Measurements from ENCODE around the gene CABP4.

Gene CABP4

DNA sequence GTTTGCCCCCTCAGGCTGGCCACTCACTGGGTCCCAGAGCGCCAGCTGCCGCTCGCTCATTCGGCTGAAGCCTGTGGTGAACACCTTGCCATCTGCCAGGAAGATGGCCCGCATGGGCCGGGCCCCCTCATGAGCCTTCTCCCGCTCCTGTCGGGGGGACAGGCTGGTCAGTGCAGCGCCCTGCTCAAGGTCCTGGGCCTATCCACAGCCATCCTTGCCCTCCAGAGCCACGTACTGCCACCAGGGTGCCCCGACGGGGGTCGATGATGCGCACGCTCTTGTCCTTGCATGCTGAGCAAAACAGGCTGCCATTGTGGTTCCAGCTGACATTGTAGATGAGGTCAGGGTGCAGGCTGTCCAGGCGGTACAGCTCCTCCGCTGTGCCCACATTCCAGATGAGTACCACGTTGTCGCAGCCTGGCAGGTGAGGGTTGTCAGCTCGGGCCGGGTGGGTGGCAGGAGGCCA, 14.0 kb upstream of the CABP4 start:
- no peak for TF ChIP-seq EZH2 (IDR thresholded peaks at IDR 0.05; ENCODE audit: borderline replicate concordance, low read length)
- TF ChIP-seq, protein P1, sequence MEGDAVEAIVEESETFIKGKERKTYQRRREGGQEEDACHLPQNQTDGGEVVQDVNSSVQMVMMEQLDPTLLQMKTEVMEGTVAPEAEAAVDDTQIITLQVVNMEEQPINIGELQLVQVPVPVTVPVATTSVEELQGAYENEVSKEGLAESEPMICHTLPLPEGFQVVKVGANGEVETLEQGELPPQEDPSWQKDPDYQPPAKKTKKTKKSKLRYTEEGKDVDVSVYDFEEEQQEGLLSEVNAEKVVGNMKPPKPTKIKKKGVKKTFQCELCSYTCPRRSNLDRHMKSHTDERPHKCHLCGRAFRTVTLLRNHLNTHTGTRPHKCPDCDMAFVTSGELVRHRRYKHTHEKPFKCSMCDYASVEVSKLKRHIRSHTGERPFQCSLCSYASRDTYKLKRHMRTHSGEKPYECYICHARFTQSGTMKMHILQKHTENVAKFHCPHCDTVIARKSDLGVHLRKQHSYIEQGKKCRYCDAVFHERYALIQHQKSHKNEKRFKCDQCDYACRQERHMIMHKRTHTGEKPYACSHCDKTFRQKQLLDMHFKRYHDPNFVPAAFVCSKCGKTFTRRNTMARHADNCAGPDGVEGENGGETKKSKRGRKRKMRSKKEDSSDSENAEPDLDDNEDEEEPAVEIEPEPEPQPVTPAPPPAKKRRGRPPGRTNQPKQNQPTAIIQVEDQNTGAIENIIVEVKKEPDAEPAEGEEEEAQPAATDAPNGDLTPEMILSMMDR (IDR thresholded peaks at IDR 0.05; ENCODE audit: low read length): no peak
- H3K27ac ChIP-seq (ENCODE audit: low read depth, low read length, poor library complexity, severe bottlenecking): peak overlapping the region; percentile 97
- peak overlapping the region; percentile 89 for H3K4me2 ChIP-seq (ENCODE audit: low read length)
- H2AFZ ChIP-seq (ENCODE audit: low read length): no peak overlapping the region
- peaks cover 94% of the 10 kb centered on the region for H3K4me1 ChIP-seq (ENCODE audit: insufficient read depth, low read length, severe bottlenecking)
- H3K9me3 ChIP-seq (ENCODE audit: low read length): no peaks in the 10 kb centered on the region
- H3K27me3 ChIP-seq (ENCODE audit: insufficient read depth, low read length): no peaks in the 10 kb centered on the region
- no peaks in the 10 kb centered on the region for H3K79me2 ChIP-seq (ENCODE audit: insufficient read depth, low read length)
- H3F3A ChIP-seq (ENCODE audit: insufficient read depth, low read length): peaks cover 9% of the 10 kb centered on the region; the same call in 1 of the 2 replicates
- no peak overlapping the region for H3K4me3 ChIP-seq (ENCODE audit: low read depth, low read length, poor library complexity, severe bottlenecking)
- H3K36me3 ChIP-seq (ENCODE audit: insufficient read depth, low read length): peaks cover 4% of the 10 kb centered on the region
- H4K20me1 ChIP-seq (ENCODE audit: insufficient read depth, low read length): no peaks in the 10 kb centered on the region
- no peaks in the 10 kb centered on the region for H3K9me2 ChIP-seq (ENCODE audit: low read depth, low read length)
- no peak overlapping the region; the same call in 1 of the 2 replicates for H3K9ac ChIP-seq (ENCODE audit: low read length)

DNA sequence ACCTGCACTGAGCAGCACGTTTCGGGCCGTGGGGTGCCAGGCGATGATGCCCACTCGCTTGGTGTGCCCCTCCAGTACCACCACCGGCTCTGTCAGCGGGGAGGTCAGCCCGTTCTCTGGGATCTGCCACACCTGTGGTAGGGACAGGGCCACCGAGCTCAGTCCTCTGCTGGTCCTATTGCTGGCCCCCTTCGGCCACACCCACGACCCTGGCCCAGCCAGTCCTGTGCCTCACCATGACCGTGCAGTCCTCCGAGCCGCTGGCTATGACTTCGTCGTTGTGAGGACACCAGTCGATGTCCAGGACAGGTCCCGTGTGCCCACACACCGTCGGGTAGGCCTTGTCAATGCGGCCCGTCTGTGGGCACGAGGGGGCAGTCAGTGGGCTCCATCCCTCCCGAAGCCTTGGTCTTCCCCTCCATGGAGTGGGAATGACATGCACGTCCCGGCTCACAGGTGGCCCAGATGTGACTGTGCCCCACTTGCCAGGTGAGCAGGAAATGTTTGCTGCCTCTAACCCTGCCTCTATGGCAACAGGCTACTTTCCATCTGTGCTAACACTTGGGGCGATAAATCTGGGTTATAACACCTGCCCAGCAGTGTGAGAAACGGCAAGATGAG, 13.3 kb upstream of the CABP4 start:
- H3K27ac ChIP-seq (ENCODE audit: low read depth, low read length, poor library complexity, severe bottlenecking): peak overlapping the region; percentile 97
- peaks cover 9% of the 10 kb centered on the region; the same call in 1 of the 2 replicates for H3F3A ChIP-seq (ENCODE audit: insufficient read depth, low read length)
- H3K79me2 ChIP-seq (ENCODE audit: insufficient read depth, low read length): no peaks in the 10 kb centered on the region
- peak overlapping the region; percentile 61 for H3K4me3 ChIP-seq (ENCODE audit: low read depth, low read length, poor library complexity, severe bottlenecking)
- peaks cover 94% of the 10 kb centered on the region for H3K4me1 ChIP-seq (ENCODE audit: insufficient read depth, low read length, severe bottlenecking)
- peak overlapping the region; percentile 89; the same call in 1 of the 2 replicates for H3K4me2 ChIP-seq (ENCODE audit: low read length)
- H3K36me3 ChIP-seq (ENCODE audit: insufficient read depth, low read length): peaks cover 3% of the 10 kb centered on the region; the same call in 1 of the 2 replicates
- no peaks in the 10 kb centered on the region for H3K27me3 ChIP-seq (ENCODE audit: insufficient read depth, low read length)
- no peaks in the 10 kb centered on the region for H3K9me2 ChIP-seq (ENCODE audit: low read depth, low read length)
- no peak overlapping the region for H2AFZ ChIP-seq (ENCODE audit: low read length)
- TF ChIP-seq EZH2 (IDR thresholded peaks at IDR 0.05; ENCODE audit: borderline replicate concordance, low read length): no peak
- TF ChIP-seq, protein P1 (IDR thresholded peaks at IDR 0.05; ENCODE audit: low read length): no peak
- H4K20me1 ChIP-seq (ENCODE audit: insufficient read depth, low read length): no peaks in the 10 kb centered on the region
- H3K9me3 ChIP-seq (ENCODE audit: low read length): no peaks in the 10 kb centered on the region
- no peak overlapping the region; the same call in 1 of the 2 replicates for H3K9ac ChIP-seq (ENCODE audit: low read length)

DNA sequence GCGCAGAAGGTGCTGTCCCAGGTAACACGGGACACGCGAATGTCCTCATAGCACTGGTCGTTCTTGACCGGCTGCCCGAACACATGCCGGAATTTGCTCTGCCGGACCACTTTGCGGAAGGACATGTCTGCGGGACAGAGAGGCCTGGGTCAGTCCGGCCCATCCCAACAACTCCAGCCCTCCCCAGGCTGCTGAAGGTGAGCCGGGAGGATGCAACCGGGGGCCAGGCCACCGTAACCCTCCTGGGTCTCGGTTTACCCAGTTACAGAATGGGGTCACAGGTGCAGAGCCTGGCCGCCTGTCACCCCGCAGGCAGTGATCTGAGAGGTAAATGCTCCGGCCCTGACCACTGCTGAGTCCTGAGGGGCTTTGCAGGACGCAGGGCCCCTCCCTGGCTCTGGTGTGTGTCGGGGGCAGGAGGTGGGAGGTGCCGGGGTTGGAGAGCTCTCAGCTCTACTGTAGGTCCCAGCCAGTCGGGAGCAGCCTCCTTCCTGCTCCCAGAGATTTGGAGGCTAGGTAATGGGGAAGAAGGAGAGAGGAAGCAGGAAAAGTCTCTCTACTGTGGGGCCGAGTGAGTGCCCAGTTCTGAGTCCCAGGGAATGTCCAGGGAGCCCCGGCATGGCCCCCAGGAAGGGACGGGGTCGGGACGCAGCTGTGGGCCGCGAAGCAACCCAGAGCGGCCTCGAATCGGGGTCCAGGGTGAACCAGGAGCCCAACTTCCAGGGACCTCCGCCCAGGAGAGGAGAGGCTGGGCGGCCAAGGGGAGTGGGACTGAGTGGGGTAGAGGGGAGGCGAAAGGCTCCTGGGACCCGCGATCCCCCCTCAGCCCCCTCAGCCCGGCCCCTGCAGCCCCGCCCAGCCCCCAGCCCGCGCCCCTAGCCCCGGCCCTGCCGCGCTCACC, 12.4 kb upstream of the CABP4 start:
- Histone ChIP-seq H3K4me2 (ENCODE audit: low read length) (peak overlapping the region; percentile 89), H3K36me3 (ENCODE audit: insufficient read depth, low read length) (no peaks in the 10 kb centered on the region), H3K9me3 (ENCODE audit: low read length) (no peaks in the 10 kb centered on the region), H3K9ac (ENCODE audit: low read length) (peak overlapping the region; percentile 72), H4K20me1 (ENCODE audit: insufficient read depth, low read length) (no peaks in the 10 kb centered on the region), H3K4me1 (ENCODE audit: insufficient read depth, low read length, severe bottlenecking) (peaks cover 96% of the 10 kb centered on the region), H3K79me2 (ENCODE audit: insufficient read depth, low read length) (no peaks in the 10 kb centered on the region), H3K27ac (ENCODE audit: low read depth, low read length, poor library complexity, severe bottlenecking) (peak overlapping the region; percentile 97), H3K27me3 (ENCODE audit: insufficient read depth, low read length) (no peaks in the 10 kb centered on the region), H3K4me3 (ENCODE audit: low read depth, low read length, poor library complexity, severe bottlenecking) (peak overlapping the region; percentile 61), H2AFZ (ENCODE audit: low read length) (no peak overlapping the region), H3K9me2 (ENCODE audit: low read depth, low read length) (no peaks in the 10 kb centered on the region), H3F3A (ENCODE audit: insufficient read depth, low read length) (peaks cover 9% of the 10 kb centered on the region; the same call in 1 of the 2 replicates)
- no peak for TF ChIP-seq EZH2 (IDR thresholded peaks at IDR 0.05; ENCODE audit: borderline replicate concordance, low read length)
- TF ChIP-seq, protein P1 (IDR thresholded peaks at IDR 0.05; ENCODE audit: low read length): no peak
